Cortex of kidney (tissue), 1 donor: Measurements from ENCODE around the gene LTBP2.
"Not testable (repeated sequence)": the region's sequence is repeated elsewhere in the genome, so short reads cannot be mapped to it uniquely, and the experiment has no call there.

Experiments used
- DNase-seq: peaks from one replicate; lab custom pipeline; 2025; lab: John Stamatoyannopoulos, UW

LTBP2 gene

GRCh38 chr14:74551001-74551400, 61.0 kb downstream of the LTBP2 start:
- no peak for DNase-seq

GRCh38 chr14:74550071-74550470, 62.0 kb downstream of the LTBP2 start:
- DNase-seq: no peak

GRCh38 chr14:74549588-74549987, 62.4 kb downstream of the LTBP2 start:
- DNase-seq: no peak

- DNase-seq: no peak
These were observed 63.2 kb downstream of the LTBP2 start for GRCh38 chr14:74548881-74549280.

GRCh38 chr14:74547331-74547927, 64.6 kb downstream of the LTBP2 start:
- DNase-seq: no peak

GRCh38 chr14:74546416-74546815, 65.6 kb downstream of the LTBP2 start:
- no peak for DNase-seq

- DNase-seq: no peak
These were observed 66.7 kb downstream of the LTBP2 start for GRCh38 chr14:74545386-74545785.

GRCh38 chr14:74543771-74544438, 68.1 kb downstream of the LTBP2 start:
- DNase-seq: no peak

- no peak for DNase-seq
These were observed 69.9 kb downstream of the LTBP2 start for GRCh38 chr14:74542056-74542685.

GRCh38 chr14:74541225-74541624, 70.8 kb downstream of the LTBP2 start:
- no peak for DNase-seq

- DNase-seq: no peak
These were observed 72.5 kb downstream of the LTBP2 start for GRCh38 chr14:74539503-74539902.

- no peak for DNase-seq
These were observed 73.3 kb downstream of the LTBP2 start for GRCh38 chr14:74538411-74539391.

- not testable (repeated sequence) for DNase-seq
These were observed 75.7 kb downstream of the LTBP2 start for GRCh38 chr14:74536336-74536735.

GRCh38 chr14:74535756-74536325, 76.2 kb downstream of the LTBP2 start:
- DNase-seq: no peak

GRCh38 chr14:74533576-74533975, 78.5 kb downstream of the LTBP2 start:
- DNase-seq: no peak

- DNase-seq: no peak
These were observed 79.8 kb downstream of the LTBP2 start for GRCh38 chr14:74532246-74532645.

- DNase-seq: no peak
These were observed 80.6 kb downstream of the LTBP2 start for GRCh38 chr14:74531467-74531866.

- DNase-seq: no peak
These were observed 81.0 kb downstream of the LTBP2 start for GRCh38 chr14:74531006-74531405.

GRCh38 chr14:74528886-74529285, 83.2 kb downstream of the LTBP2 start:
- DNase-seq: no peak

- DNase-seq: no peak
These were observed 83.6 kb downstream of the LTBP2 start for GRCh38 chr14:74528406-74528805.

GRCh38 chr14:74527736-74528280, 84.2 kb downstream of the LTBP2 start:
- DNase-seq: no peak
